ENCODE measurements around the gene DISC1.
"Not testable (repeated sequence)": the region's sequence is repeated elsewhere in the genome, so short reads cannot be mapped to it uniquely, and the experiment has no call there.

The DISC1 gene

DNA sequence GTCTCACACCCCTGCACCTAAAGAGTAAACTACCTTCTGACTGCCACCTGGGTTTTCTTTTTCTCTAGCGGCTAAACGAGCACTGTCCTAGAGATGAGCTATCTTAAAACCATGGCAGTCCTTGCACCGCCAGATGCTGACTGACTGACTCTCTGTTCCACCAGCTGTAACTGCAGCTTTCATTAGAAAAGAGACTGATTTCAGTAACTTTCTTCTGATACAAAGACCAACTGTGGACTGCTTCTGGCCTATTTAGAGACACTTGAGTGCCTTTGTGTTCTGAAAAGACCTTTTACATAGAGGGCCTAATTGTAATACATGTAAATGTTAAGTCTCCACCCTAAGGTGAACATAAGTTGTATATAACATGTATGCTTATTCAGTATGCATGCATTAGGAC lies 152.5 kb downstream of the DISC1 start:
- DNase-seq = no peak

DNA sequence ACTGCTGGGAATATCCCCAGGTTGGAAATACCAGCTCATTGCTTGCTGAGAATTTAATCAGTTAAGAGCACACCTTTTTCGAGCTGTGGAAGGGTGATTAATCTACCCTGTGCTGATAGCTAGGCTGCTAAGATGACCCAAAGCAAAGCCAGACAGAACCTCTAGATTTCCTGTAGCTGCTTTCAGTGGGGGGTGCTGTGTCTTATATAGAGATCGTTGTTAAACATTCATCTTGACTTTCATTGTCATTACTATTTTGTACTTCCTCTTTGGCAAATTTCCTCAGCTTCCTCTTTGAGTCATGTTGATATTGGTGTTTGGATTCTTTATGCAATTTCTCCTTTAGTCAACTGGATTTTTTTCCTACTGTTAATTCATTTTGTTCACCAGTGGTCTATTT lies 155.3 kb downstream of the DISC1 start:
- DNase-seq = no peak

GRCh38 chr1:231785073-231785472 lies 158.5 kb downstream of the DISC1 start:
- DNase-seq = not testable (repeated sequence)

DNA sequence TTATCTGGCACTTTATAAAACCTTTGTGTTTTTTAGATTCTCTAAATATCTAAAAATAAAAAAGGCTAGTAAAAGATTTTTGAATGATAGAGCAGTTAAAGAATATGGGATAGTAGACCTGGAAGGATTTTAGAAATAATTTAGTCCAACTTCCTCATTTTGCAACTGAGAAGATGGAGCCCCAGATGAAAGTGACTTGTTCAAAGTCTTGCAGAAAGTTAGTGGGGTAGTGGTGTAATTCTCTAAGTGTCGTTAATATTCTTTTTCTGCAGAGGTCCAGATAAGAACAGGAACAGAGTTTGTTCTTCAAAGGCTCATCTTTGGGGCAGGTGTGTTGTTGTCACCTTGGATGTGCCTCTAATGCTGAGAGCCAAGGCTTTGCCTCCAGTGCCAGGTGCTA lies 159.5 kb downstream of the DISC1 start:
- no peak for DNase-seq

- DNase-seq = no peak
These were observed 166.0 kb downstream of the DISC1 start for GRCh38 chr1:231792634-231793033.

DNA sequence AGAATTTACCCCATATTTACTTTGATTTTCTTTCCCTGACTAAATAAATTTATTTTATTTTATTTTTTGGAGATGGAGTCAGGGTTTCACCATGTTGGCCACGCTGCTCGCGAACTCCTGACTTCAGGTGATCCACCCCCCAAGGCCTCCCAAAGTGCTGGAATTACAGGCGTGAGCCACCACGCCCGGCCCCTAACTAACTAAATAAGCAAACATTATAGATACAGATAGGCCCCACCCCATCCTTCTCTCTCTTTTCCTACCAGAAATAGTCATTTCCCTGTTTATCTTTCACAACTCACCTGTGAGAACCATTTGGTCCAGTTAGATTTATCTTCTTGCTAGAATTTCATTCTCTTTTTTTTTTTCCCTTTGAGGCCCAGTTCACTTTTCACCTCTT lies 167.3 kb downstream of the DISC1 start:
- DNase-seq = no peak

GRCh38 chr1:231796141-231796540 lies 169.6 kb downstream of the DISC1 start:
- DNase-seq = no peak

DNA sequence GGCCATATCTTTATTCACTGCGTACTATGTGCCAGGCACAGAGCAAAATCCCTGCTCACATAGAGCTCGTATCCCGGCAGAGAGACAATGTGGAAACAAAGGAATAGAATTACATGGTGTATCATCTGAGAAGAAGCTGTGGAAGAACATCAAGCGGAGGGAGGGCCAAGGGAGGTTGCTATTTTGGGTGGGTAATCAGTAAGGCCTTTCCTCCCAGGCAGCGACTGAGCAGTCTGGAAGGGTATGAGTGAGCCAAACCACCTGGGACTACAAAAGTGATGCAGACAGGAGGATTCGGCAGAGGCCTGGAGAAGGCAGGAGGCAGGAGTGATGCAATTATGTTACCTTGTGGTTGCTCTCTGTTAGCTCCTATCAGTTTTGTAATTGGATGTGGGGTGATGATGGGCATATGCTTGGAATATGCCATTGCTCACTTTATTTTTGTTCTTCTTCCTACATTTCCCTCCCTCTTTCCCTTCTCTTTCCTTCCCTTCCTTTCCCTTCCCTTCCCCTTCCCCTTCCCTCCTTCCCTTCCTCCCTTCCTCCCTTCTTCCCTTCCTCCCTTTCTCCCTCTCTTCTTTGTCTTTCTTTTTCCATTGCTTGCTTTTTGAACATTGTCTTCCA lies 172.9 kb downstream of the DISC1 start:
- DNase-seq = no peak

- DNase-seq = no peak
These were observed 173.5 kb downstream of the DISC1 start for GRCh38 chr1:231800108-231800507.

DNA sequence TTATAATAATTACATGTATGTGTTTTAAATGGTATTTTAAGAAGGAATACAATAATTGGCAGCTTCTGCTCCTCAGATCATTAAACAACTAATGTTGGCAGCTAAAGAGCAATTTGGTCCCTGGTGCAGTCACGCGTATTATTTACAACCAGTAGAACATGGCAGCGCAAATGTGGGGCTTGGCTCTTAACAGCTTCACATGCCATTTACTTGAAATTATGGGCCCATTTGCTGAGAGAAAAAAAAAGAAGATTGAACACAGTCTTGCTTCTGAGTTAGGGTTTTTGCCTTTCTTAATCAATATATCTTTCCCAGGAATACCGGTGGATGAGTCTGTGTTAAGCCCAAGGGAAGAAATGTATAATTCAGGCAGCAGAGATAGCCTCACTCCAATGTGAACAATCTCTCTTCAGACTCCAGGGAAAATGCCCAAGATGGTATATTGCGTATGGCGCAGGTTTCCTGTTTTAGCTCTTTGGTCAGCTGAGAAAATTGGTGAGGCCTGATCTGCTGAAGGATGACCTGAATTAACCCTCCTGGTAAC lies 174.5 kb downstream of the DISC1 start:
- DNase-seq = no peak

DNA sequence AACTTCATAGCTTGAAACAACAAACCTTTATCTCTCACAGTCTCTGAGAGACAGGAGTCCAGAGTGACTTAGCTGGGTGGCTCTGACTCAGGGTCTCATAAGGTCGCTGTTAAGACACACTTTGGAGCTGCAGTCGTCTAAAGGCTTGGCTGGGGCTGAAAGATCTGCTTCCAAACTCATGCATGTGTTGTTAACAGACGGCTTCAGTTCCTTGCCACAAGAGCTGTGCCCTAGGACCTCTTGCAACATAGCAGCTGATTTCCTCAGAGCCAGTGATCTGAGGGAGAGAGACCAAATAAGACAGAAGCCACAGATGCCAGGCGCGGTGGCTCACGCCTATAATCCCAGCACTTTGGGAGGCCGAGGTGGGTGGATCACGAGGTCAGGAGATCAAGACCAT lies 176.8 kb downstream of the DISC1 start:
- peak; percentile 1 for DNase-seq

GRCh38 chr1:231806623-231807495 lies 180.3 kb downstream of the DISC1 start:
- peak; percentile 26 for DNase-seq

- DNase-seq = no peak
These were observed 181.0 kb downstream of the DISC1 start for GRCh38 chr1:231807541-231807940.

GRCh38 chr1:231808116-231808515 lies 181.5 kb downstream of the DISC1 start:
- DNase-seq = no peak

DNA sequence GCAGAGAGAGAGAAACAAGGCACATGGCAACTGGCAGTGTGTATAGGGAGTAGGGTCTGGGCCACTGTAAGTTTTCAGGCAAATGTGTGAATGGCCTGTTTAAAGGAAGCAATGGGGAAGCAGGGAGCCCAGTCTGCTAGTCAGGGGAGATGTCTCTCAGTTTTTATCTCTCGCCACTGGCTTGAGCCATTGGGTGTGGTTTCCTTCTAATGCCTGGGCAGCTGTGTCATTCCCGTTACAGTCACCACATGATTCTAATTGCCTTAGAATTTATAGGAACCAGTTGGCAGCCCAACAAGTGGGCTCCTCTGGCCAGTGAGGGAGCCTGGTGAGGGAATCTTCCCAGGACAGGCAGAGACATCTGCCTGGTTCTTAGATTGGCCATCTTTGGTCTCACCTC lies 182.4 kb downstream of the DISC1 start:
- DNase-seq = no peak

DNA sequence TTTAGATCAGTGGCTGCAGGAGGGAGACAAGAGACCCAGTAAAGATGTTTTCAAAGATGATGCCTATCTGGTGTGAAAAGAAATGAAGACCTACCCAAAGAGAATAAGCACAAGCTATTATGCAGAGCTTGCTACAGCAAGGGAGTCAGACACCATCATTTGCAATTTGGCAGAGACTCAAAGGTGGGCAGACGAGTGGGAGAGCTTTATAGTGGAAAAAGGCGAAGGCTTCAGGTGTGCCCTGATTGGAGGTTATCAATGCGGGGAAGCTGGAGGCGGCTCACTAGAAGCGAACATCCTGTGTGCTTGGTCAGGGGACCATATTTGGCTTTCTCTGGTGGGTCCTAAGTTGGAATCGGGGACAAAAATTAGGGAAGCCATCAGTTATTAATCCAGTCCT lies 183.8 kb downstream of the DISC1 start:
- no peak for DNase-seq

DNA sequence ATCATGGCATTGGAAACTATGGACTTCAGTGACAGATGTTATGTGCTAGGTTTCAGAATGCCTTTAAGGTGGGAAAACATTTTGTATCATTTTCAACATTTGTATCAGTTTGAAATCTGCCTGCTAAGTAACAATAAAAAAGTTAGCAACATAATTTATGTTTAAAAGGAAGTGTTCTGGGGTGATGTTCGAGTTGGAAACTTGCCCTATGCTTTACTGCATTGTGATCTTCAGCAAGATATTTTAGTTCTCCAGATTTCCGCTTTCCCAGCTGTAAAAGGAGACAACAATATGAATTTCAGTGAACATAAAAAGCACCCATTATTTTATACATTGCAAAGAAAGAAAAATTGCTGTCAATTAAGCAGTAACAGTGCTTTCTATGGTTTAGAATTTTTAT lies 187.4 kb downstream of the DISC1 start:
- no peak for DNase-seq

DNA sequence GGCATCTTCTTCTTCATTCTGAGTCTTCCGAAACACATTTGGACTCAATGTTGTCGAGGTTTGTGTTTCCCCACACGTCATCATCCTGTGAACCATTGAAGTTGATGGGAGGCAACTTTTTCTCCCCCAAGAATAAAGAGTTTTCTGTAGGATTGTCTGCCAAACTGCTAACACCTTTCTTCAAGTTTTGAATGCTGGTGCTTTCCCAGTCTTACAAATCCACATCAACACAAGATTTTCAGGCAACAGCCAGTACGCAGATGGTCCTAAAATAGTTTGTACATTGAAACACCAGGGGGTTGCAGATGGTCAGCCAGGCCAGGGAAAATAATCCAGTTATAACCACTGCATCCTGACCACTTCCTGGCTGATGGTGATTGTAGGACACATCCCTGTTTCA lies 187.9 kb downstream of the DISC1 start:
- DNase-seq = no peak

DNA sequence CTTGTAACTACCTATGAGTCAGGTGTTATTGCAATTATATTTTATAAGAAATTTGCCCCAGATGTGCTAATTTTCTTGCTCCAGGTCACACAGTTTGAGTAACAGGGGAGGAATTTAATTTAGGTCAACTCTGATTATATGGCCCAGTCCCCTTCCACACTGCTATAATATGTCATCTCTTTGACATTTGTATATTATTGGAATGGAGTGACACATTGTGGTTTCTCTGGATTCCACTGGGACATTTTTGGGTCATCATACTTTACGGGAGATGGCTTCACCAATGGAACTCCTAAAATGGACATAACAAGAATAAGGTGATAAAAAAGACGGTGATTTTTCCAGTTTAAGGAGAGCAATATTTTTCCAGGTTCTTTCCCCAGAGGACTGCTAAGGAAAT lies 191.2 kb downstream of the DISC1 start:
- no peak for DNase-seq

DNA sequence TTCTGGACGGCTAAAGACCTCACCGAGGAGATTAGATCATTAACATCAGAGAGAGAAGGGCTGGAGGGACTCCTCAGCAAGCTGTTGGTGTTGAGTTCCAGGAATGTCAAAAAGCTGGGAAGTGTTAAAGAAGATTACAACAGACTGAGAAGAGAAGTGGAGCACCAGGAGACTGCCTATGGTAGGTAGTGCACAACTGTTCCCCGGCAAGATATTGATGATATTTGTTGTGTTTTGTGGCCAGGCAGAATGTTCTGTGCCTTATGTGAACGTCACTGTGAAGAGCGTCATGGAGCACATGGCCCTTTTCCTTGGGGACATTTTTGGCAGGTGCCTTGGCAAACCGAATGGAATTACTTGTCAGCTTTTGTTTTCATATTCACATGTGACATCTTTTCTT lies 191.7 kb downstream of the DISC1 start:
- no peak for DNase-seq

DNA sequence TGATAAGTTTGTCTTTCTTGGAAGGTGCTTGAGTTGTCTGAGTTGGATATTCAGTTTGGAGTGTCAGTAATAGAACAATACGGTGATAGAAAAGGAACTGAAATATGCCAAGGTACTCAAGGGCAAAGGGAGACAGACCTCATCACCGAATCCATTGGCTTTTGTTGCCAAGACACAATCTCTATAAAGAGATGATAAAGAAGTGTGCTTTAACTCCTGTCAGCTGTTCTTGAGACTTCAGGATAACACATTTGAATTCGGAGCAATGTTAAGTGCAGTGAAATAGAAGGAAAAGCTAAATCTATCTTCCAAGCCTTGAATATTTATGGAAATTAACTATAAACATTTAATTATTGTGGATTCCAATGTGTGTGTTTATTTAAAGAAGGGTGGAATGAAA lies 194.7 kb downstream of the DISC1 start:
- no peak for DNase-seq

GRCh38 chr1:231822041-231822440 lies 195.5 kb downstream of the DISC1 start:
- DNase-seq = no peak

DNA sequence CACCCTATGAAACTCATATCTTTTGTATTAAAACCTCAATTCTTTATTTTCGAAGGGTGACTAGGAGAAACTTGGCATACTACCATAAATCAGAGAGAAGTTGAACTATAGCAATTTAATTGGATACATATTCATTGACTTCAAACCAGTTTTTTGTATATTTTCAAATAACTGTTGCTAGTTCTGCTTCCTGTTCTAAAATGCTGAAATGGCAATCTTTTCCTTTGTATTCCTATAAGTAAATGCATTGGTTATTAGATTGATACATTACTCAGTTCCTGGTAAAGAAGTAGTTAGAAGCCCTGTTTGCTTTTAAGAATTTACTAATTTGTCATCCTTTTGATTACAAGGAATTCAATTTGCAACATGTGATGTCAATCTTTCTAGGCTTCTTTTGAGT lies 200.0 kb downstream of the DISC1 start:
- no peak for DNase-seq

GRCh38 chr1:231827337-231828105 lies 200.9 kb downstream of the DISC1 start:
- DNase-seq = no peak
